OCI-LY1 (cell line): ENCODE results near the gene CCDC57.

Experiments
- H2AFZ ChIP-seq: fragments of 200-600 bp; sonication (generic), shearing (Covaris generic); 2 replicates; pipeline ENCODE4 v1.6.0; 2014; ENCODE audit warnings: antibody characterized with exemption, mild to moderate bottlenecking, low read length
- H3F3A ChIP-seq: fragments of 200-600 bp; sonication (generic), shearing (Covaris generic); 2 replicates; pipeline ENCODE4 v1.6.0; 2014; ENCODE audit warnings: mild to moderate bottlenecking, antibody characterized with exemption, low read length, moderate library complexity; ENCODE audit not compliant: insufficient read depth
- H3K27ac ChIP-seq: fragments of 200-600 bp; sonication (generic); 2 replicates; pipeline ENCODE4 v1.5.1; 2014; ENCODE audit warnings: low read length, mixed run types, mild to moderate bottlenecking, low read depth; ENCODE audit not compliant: poor library complexity, severe bottlenecking
- H3K27me3 ChIP-seq: fragments of 200-600 bp; sonication (generic); 2 replicates; pipeline ENCODE4 v1.6.0; 2014; ENCODE audit warnings: antibody characterized with exemption, mild to moderate bottlenecking, low read length, moderate library complexity; ENCODE audit not compliant: insufficient read depth
- H3K36me3 ChIP-seq: fragments of 200-600 bp; sonication (generic); 2 replicates; pipeline ENCODE4 v1.6.1; 2014; ENCODE audit warnings: mild to moderate bottlenecking, antibody characterized with exemption, low read length, moderate library complexity, mixed read lengths; ENCODE audit not compliant: insufficient read depth
- H3K4me1 ChIP-seq: fragments of 200-600 bp; sonication (generic); 2 replicates; pipeline ENCODE4 v1.5.1; 2014; ENCODE audit warnings: mild to moderate bottlenecking, low read length, moderate library complexity; ENCODE audit not compliant: insufficient read depth, severe bottlenecking
- H3K4me2 ChIP-seq: fragments of 200-600 bp; sonication (generic), shearing (Covaris generic); 2 replicates; pipeline ENCODE4 v1.6.1; 2014; ENCODE audit warnings: low read length
- H3K4me3 ChIP-seq: fragments of 200-600 bp; sonication (generic); 2 replicates; pipeline ENCODE4 v1.5.1; 2014; ENCODE audit warnings: low read length, low read depth, mild to moderate bottlenecking, mixed read lengths; ENCODE audit not compliant: poor library complexity, severe bottlenecking
- H3K79me2 ChIP-seq: fragments of 200-600 bp; shearing (Covaris generic); 2 replicates; pipeline ENCODE4 v1.6.1; 2016; ENCODE audit warnings: mixed run types, low read length, mixed read lengths; ENCODE audit not compliant: insufficient read depth
- H3K9ac ChIP-seq: fragments of 200-600 bp; sonication (generic), shearing (Covaris generic); 2 replicates; pipeline ENCODE4 v1.6.1; 2014; ENCODE audit warnings: mild to moderate bottlenecking, low read length, mixed read lengths
- H3K9me2 ChIP-seq: fragments of 200-600 bp; sonication (generic), shearing (Covaris generic); 2 replicates; pipeline ENCODE4 v1.6.1; 2014; ENCODE audit warnings: low read depth, mild to moderate bottlenecking, low read length, mixed read lengths
- H3K9me3 ChIP-seq: fragments of 200-600 bp; shearing (Covaris generic); 2 replicates; pipeline ENCODE4 v1.6.1; 2014; ENCODE audit warnings: low read length, mixed read lengths
- H4K20me1 ChIP-seq: fragments of 200-600 bp; sonication (generic), shearing (Covaris generic); 2 replicates; pipeline ENCODE4 v1.6.0; 2016; ENCODE audit warnings: mild to moderate bottlenecking, low read length; ENCODE audit not compliant: insufficient read depth
- CTCF ChIP-seq: fragments of 200-600 bp; sonication (generic), shearing (Covaris generic); IDR thresholded peaks from 2 replicates; pipeline ENCODE4 v1.5.1; 2017; ENCODE audit warnings: mild to moderate bottlenecking, antibody characterized with exemption, low read length, moderate library complexity, mixed read lengths
- EZH2 ChIP-seq: fragments of 200-600 bp; sonication (generic), shearing (Covaris generic); IDR thresholded peaks from 2 replicates; pipeline ENCODE4 v1.8.0; 2017; ENCODE audit warnings: borderline replicate concordance, mixed run types, mild to moderate bottlenecking, antibody characterized with exemption, low read length, moderate library complexity, mixed read lengths

The CCDC57 gene

GRCh38 chr17:82201498-82201910, 11.1 kb downstream of the CCDC57 start:
- no peak overlapping the region for H3K9ac ChIP-seq
- no peak overlapping the region for H2AFZ ChIP-seq
- no peaks in the 10 kb centered on the region for H4K20me1 ChIP-seq
- no peaks in the 10 kb centered on the region for H3K9me2 ChIP-seq
- no peak overlapping the region for H3K27ac ChIP-seq
- H3F3A ChIP-seq, result no peaks in the 10 kb centered on the region
- no peaks in the 10 kb centered on the region for H3K9me3 ChIP-seq
- no peak overlapping the region for H3K4me2 ChIP-seq
- TF ChIP-seq CTCF, result no peak
- TF ChIP-seq EZH2, result no peak
- no peak overlapping the region for H3K4me3 ChIP-seq
- peaks cover 7% of the 10 kb centered on the region; the same call in 1 of the 2 replicates for H3K36me3 ChIP-seq
- H3K27me3 ChIP-seq, result peaks cover 3% of the 10 kb centered on the region
- H3K4me1 ChIP-seq, result peaks cover 9% of the 10 kb centered on the region
- no peaks in the 10 kb centered on the region for H3K79me2 ChIP-seq

GRCh38 chr17:82200743-82201497, 11.7 kb downstream of the CCDC57 start:
- H3K36me3 ChIP-seq, result peaks cover 7% of the 10 kb centered on the region; the same call in 1 of the 2 replicates
- H3K27ac ChIP-seq, result no peak overlapping the region

GRCh38 chr17:82200135-82200534, 12.5 kb downstream of the CCDC57 start:
- no peaks in the 10 kb centered on the region for H3K4me1 ChIP-seq
- H3K27ac ChIP-seq, result no peak overlapping the region
- H3K9me3 ChIP-seq, result no peaks in the 10 kb centered on the region
- H4K20me1 ChIP-seq, result no peaks in the 10 kb centered on the region
- no peak overlapping the region for H3K4me3 ChIP-seq
- H3K9me2 ChIP-seq, result no peaks in the 10 kb centered on the region
- peaks cover 3% of the 10 kb centered on the region for H3K27me3 ChIP-seq
- H3K36me3 ChIP-seq, result peaks cover 7% of the 10 kb centered on the region; the same call in 1 of the 2 replicates
- H2AFZ ChIP-seq, result no peak overlapping the region
- no peak overlapping the region for H3K4me2 ChIP-seq
- TF ChIP-seq EZH2 (no peak), CTCF (no peak)
- no peaks in the 10 kb centered on the region for H3K79me2 ChIP-seq
- H3F3A ChIP-seq, result no peaks in the 10 kb centered on the region
- H3K9ac ChIP-seq, result no peak overlapping the region

More at GRCh38 chr17:82200743-82201497, 11.7 kb downstream of the CCDC57 start:
- Histone ChIP-seq H3K79me2 (no peaks in the 10 kb centered on the region), H3K4me1 (peaks cover 4% of the 10 kb centered on the region), H4K20me1 (no peaks in the 10 kb centered on the region), H3K9me3 (no peaks in the 10 kb centered on the region), H3K9ac (no peak overlapping the region), H2AFZ (no peak overlapping the region), H3F3A (no peaks in the 10 kb centered on the region), H3K9me2 (no peaks in the 10 kb centered on the region), H3K4me3 (no peak overlapping the region), H3K4me2 (no peak overlapping the region), H3K27me3 (peaks cover 3% of the 10 kb centered on the region)
- no peak for TF ChIP-seq CTCF
- no peak for TF ChIP-seq EZH2
